Fibroblast of skin of left biceps (primary cell): Measurements from ENCODE around the gene RPGRIP1L.

ENCODE experiments used
- DNase-seq, 2 experiments: peaks; one replicate each; pipeline ENCODE4 v3.0.0-alpha.2; 2013; ENCODE audit warnings: low read depth in 2 of 2

Gene RPGRIP1L

DNA sequence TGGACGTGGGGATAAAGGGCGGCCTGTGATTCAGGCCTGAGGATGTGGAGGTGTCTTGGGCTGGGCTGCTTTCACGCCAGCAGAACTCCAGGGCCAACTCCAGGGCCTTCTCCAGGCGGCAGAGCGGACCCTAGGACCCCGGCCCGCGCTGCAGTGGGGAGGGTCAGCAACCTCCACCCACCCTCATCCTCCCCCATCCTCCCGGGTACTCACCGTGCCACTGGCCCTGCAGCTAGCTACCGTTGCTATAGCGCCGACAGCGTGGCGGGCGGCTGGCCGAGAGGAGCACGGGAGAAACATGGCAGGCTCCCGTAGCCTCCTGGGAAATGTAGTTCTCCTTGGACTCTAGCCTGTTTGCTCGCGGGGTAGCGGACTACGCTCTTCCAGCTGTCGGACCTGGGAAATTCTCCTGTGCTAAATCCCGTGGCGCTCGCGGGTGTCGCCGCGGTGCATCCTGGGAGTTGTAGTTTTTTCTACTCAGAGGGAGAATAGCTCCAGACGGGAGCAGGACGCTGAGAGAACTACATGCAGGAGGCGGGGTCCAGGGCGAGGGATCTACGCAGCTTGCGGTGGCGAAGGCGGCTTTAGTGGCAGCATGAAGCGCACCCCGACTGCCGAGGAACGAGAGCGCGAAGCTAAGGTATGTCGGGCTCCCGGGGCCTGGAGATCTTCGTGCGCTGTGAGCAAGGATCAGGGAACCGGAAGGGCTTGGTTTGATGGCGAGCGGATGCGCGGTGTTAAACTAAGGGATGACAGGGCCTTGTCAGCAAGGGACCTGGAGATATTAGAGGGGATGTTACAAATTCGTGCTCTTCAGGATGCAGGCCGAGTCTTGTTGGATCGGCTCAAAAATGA is at the start of gene RPGRIP1L, which contains the start of gene FTO:
Gene RPGRIP1L, minus strand, starts transcription at position 270 of the 855 bp plus-strand sequence. CDS start 3,136 bp downstream, outside the sequence.
Gene FTO, plus strand, starts transcription at position 567 of the 855 bp plus-strand sequence.
- peak; percentile 99 for DNase-seq

DNA sequence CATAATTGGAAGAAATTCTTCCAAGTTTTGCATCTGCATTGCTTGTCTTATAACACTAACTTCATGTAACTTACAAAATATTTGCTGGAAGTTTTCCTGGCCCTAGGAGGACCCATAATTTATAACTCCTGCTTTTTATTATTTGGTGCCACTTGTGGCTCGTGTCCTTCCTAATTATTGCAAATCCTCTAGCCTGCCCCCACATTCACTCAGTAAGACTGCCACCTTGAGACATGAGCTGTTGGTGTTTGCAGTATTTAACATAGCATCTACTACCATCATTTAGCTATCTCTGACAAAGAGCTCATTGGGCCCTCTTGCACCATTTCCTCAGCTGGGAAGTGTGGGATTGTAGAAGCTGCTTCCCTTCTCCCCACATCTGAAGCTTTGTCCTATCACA is 49.8 kb upstream of the RPGRIP1L start:
- DNase-seq, result no peak

DNA sequence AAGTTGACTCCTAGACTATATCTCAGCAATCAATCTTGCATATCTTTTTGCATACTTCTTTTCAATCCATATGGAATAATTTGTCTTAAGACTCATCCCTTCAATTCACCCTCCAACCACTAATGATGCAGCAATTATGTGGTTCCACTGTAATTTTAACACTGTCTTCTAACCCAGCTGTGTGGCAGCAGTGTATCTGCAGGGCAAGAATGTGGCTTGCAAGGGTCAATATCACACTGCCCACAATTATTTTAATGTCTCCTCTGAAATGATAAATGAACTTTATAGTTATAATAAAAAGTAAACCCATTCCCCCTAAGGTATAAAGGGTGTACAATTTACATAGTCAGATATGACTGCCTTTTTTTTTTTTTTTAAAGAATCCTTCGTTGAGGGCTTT is 48.9 kb upstream of the RPGRIP1L start:
- no peak for DNase-seq

DNA sequence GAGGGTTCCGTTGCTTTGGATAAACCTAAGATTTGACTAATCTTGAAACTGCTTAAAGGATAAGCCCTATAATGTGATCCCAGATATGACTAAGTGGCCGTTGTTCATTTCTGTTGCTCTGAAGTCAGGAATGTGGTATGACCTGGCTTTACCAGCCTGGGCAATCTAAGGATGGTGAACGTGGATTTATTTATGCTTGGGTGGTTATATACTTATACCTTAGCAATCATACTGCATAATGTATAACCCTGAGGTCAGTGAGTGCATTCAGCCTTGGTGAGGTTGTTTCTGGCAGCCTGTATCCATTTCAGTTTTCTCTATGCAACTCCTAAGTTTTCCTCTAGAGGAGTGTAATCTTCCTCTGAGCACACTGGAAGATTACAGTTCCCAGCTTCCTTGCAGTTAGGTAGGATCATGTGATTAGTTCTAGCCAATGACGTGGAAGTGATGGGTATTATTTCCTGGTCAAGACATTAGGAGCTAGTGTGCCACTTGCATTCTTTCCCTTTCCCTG is 42.2 kb upstream of the RPGRIP1L start:
- no peak for DNase-seq

DNA sequence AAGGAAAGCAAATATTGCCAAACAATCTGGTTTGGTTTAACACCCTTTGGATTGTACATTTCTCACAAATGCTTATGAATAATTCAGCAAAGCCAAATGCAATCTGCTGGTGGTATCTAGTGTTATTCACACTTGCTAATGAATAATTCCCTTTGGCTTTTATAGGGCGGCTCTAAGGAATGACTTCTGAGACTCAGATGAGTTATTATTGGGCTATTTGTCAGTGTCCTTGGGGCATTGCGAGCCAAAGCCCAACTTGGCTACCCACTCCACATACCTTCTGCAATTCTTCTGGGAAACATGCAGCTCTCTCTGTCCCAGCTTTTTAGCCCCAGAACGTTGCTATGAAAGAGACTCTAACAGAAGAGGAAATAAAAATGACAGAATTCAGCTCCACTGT is 41.4 kb upstream of the RPGRIP1L start:
- peak; percentile 38 to 45 for DNase-seq

DNA sequence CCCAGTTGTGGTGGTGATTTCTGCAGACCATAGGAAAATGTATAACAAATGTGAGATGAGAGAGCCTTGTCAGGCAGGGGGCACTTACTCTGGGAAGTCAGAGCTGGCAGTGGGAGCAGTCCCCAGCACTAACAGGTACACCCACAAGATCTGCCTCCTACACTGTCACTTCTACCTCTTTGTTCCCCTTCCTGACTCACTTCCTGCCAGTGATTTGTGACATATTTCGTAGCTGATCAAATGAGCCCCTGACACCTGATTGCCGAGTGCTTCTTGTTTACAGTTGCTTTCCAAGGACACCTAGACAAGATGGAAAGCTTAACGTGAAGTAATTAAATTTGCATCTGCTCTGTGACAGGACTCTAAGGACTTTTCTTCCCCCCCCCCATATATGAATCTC is 40.8 kb upstream of the RPGRIP1L start:
- DNase-seq, result no peak

DNA sequence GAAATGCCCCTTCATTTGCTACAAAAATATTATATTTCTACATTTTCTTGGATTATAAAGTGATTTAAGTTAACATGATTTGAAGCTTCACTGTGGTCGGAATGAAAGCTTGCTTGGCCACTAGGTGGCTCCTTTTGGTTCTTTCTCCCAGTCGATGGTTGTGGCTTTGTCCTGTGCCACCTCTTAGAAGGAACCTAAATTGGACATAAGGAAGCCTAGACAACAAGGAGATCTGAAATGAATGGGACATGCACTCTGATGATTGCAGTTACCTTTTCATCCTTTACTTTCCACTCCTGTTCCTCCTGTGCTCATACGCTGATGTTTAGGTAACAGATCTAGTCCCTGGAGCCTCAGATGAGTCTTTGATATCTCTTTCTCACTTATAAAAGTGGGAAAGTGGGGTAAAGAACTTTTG is 39.5 kb upstream of the RPGRIP1L start:
- no peak for DNase-seq

DNA sequence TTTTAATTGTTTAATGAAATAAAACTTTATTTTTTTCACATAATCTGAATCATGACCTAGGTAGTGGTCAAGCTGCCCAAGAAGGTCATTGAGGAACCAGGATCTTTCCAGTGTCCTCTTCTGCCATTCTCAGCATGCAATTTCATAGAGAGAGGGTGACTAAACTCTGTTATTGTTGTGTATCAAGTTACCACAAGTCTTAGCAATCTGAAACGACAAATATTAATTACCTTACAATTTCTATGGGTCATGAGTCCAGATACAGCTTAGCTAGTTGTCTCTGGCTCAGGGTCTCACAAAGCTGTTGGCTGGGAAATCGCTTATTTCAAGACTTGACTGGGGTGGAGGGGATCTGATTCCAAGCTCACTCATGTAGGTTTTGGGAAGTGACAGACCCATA is 37.9 kb upstream of the RPGRIP1L start:
- DNase-seq, result no peak

DNA sequence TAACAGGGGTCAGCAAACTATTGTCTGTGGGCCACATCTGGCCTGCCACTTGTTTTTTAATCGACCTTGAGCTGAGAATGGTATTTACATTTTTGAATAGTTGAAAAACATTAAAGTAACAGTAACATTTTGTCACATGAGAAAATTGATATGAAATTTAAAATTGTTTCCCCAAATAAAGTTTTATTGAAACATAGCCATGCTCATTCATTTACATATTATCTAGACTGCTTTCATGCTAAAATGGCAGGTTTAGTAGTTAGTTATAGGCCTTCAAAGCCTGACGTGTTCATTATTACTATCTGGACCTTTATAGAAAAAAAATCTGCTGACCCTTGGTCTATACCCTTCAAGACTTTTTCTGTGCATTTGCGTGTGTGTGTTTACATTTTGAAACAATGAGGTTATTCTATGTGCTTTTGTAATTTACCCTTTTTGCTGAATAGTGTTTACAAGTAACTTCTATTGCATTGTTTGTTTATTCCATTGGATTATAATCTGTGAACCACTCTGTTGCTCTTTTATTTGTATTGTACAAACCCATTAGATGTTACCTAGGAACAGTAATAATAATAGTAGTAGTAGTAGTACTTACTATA is 37.4 kb upstream of the RPGRIP1L start:
- no peak for DNase-seq

DNA sequence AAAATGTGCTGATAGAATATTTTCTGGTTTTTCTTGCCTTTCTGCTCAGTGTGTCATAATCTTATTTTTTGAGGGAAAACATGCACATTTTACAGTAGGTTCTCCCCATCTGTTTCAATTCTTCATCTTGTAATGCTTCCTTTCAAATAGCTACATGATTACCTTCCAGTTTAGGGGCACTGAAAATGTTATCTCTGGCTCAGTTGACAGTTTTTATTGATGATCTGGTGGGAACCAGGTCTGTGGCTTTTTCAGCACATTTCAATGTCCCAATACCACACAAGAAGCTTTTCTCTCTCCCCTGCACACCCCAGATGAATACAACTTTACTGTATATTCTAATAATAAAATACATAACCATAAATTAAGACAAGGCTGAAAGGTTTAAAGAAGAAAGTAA is 36.8 kb upstream of the RPGRIP1L start:
- no peak for DNase-seq

DNA sequence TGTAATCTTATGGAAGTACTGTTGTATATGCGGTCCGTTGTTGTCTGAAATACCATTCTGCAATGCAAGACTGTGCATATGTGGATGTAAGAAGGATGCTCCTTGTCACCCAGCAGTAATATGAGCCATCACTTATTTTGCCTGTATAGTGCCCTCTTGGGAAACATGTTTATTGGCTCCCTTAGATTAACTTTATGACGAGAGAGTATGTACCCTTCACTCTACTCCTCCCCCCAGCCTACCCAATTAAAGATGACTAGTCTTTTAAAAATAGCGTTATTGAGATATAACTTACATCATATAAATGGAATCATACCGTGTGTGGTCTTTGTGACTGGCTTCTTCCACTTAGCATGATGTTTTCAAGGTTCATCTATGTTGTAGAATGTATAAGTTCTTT is 33.9 kb upstream of the RPGRIP1L start:
- no peak for DNase-seq

DNA sequence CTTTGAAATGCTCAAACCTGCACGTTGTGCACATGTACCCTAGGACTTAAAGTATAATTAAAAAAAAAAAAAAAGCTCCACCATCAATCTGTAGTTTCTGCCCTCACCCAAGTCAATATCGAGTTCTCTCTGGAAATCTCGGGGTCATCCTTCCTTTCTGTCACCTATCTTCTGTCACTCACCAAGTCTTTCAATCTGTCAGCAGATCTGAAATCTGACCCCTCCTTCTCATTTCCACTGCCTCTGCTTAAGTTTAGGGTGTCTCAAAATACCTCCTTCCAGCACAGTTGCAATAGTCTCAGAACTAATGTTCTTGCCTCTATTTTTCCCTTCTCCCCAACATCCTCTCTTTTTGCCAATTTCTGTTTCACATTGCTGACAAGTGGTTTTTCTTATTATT is 32.6 kb upstream of the RPGRIP1L start:
- no peak for DNase-seq

DNA sequence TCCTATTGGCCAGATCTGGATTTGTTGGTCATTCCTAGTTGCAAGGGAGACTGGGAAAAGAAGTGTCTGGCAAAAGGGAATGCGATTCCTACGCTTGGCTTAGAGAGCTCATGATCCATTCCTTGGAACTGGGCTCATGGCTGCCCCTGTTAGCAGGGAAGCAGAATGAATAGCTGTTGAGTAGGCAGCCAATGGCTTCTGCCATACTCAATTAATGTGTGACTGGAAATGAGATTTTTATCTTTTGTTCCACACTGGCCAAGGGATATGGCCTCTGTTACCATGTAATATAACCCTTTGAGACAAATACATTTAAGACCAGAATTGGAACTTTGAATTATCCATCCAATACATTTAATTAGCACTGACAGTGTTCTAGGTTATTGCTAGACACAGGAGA is 31.2 kb upstream of the RPGRIP1L start:
- no peak for DNase-seq

DNA sequence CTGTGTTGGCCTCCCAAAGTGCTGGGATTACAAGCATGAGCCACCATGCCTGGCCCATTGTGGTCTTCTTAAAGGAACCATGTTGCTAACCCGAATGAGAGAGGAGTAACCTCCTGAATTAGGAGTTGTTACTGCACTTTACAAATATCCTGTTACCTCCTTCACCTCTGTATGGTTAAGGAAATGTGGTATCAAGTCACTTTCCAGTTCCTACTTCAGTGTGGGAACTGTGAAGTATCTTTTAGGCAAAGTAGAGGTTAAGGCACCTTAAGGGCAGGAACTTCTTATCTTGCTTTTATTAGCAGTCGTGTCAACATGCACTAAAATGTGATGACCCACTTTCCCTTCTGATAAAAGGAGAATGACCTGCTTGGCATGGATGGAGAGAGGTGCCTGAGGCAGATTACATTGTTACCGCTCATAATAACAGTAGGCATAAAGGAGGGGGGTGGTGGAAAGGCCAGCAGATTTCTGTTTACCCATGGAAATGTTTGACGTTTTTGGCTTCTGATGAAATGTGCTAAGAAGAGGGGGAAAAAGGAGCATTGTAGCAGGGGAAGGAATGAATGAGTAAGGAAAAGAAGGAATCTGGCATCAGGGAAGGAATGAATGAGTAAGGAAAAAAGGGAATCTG is 28.8 kb upstream of the RPGRIP1L start:
- DNase-seq, result no peak

DNA sequence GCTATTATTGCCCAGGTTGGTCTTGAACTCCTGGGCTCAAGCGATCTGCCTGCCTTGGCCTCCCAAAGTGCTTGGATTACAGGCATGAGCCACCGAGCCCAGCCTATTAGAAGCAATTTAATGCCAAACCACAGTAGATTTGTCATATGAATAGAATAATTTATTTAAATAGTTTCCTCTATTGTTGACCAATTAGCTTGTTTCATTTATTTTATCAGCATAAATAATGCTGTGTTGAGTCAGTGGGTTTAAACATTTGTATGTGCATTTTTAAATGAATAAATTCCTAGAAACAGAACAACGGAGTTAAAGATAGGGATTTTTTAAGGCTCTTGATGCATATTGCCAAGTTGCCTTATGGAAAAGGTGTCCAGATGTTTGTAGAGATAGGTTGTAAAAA is 27.0 kb upstream of the RPGRIP1L start:
- DNase-seq, result no peak

DNA sequence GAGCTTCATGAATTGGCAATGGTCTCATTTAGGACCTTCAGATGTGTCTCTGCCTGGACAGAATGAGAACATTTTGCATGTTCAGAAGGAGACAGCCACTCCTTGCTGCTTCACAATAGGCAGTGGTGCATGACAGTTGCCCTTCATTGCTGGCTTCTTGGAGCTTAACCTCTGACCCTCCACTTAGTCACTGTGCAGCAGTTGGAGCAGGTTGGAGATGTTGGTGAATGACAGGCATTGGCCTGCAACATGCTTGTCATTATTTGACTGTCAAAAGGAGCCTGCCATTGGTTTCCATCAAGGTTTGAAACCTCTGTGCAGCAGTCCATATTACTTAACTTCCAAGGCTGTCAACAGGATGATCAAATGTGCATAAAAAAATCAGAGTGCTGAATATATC is 23.0 kb upstream of the RPGRIP1L start:
- no peak for DNase-seq

DNA sequence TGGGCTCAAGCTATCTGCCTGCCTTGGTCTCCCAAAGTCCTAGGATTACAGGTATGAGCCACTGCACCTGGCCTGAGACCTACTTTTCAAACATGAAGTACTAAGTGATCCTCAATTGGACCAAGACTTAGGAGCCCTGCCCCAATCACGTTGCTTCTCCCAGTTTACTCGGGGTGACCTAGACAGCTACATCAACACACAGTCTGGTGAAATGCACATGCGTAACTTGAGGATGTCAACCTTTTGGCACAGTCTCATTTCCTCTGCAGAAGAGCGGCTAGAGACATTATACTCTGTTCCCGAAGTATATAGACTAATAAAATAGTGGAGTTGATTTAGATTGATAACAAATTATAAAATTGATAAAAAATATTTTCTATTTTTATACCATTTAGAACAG is 17.4 kb upstream of the RPGRIP1L start:
- DNase-seq, result no peak

DNA sequence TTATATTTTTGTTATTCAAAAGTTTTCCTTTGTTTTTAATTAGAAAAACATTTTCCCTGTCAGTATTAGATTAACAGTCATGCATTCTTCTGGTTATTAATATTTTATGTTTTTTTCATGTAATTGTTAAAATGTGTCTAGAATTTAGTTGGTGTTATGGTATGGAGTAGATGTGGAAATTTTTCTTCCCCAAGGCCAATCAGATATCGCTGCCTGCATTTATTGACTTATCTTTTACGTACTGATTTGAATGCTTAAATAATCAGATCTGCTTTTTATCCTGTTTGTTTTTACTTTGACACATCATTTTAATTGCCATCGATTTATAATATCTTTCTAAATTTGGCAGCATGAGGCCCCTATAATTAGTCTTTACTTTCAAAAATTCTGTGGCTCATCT is 13.9 kb upstream of the RPGRIP1L start:
- DNase-seq, result no peak

DNA sequence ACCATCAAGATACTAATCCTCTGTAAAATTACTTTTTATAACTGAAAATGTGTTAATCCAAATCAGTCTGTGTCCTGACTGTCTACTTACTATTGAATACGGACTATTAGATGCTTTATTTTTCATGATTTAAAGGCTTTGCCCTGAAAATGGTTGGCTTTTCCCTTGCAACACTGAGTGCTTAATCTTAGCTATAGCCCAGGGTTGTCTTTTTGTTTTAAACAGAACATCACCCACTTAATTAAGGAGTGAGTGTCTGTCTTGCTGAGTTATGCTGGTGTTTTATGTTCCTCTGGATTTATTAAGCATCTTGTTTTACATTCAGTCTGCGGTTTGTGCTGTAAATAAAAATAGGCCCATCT is 11.3 kb upstream of the RPGRIP1L start:
- no peak for DNase-seq

DNA sequence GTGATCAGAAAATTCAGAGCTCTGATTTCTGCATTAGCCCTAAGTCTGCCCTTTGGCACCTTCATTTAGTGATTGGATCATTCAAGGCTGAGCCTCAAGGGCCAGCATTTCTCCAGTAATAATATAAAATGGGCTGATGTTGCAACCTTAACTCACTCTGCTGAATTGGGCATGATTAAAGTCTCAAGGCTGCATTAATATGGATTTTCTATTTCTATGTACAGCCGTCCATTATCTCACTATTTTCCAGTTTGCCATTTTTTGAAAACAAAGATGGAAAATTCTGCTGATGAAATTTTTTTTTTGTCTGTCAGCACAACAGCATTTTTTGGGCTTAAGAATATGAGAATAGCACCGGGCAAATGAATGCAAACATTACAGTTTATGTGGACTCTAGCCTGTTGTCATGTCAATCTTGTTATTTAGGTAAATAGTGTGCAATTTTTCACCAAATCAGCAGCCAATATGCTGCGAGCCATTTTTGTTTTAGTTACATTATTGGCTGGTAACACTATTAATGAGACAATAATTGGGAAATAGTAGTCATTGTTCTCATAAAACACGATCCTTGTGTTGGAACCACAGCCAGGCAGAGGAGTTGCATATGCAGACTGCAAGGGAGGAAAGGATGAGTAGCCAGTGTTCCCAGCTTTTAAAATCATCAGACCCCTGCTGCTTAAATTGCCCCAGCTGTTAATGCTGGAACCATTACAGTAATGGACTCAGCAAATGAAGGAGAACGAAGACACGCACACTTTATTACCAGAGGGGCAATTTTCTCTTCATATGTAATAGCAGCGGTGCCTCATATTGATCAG is 10.8 kb upstream of the RPGRIP1L start:
- DNase-seq, result no peak

DNA sequence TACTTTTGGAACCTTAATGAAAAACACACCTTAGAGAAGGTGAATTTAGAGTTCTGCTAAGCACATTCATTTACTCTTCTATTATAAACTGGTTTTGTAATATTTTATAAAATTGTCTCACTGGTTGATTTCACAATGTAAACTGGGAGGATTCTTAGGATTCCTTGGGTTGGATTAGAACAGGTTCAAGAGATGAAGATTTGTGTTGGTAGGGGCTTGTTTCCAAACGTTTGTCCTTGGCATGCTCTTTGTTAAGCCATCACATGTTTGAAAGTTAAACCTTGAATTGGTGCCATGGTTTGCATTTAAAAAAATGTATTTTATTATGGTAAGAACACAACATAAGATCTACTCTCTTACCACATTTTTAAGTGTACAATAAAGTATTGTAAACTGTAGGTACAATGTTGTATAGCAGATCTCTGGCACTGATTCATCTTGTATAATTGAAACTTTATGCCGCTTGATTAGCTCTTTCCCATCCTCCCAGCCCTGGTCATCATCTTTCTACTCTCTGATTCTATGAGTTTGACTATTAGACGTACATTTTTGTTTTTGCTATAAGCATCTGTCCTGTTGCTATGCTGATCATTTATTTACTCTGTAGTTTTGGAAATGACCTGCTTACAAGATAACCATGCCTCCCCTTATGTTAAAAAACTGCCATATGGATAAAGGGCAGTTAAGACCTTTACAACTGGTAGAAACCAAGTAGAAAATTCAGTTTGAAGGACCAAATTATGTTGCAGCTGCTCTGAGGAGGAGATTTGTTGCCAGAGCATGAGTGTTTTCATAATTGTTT is 9.9 kb upstream of the RPGRIP1L start:
- DNase-seq, result no peak
